Measurements from ENCODE around the gene TOMM7. TPM values are rescaled to one million over a fixed set of nuclear protein-coding genes. Genes with fewer than 3 reads are reported as not detected.

The TOMM7 gene
- total and polyA plus RNA-seq, 10 of the 15 experiments (the other 5 are each of a cell fraction or from before 2014, with no cell fraction given): 151 to 1,497 (median 322) TPM

- no peak for TF ChIP-seq CEBPZ (IDR thresholded peaks at IDR 0.05; ENCODE audit: low read depth, low read length)
- no peak for TF ChIP-seq POLR2AphosphoS5 (IDR thresholded peaks at IDR 0.05; ENCODE audit: low read length)
- no peak for TF ChIP-seq PBX3 (IDR thresholded peaks at IDR 0.05; ENCODE audit: insufficient replicate concordance, low read depth, low read length)
- no peak for TF ChIP-seq JUND (IDR thresholded peaks at IDR 0.05; ENCODE audit: low read depth, low read length)
- no peak for TF ChIP-seq HCFC1 (IDR thresholded peaks at IDR 0.05; ENCODE audit: low read length)
- TF ChIP-seq ZNF622 (IDR thresholded peaks at IDR 0.05): no peak
- TF ChIP-seq ATF3 (IDR thresholded peaks at IDR 0.05; ENCODE audit: borderline replicate concordance, extremely low read depth, low read depth, low read length): no peak
- TF ChIP-seq IRF5 (IDR thresholded peaks at IDR 0.05; ENCODE audit: borderline replicate concordance): no peak
Measured at GRCh38 chr7:22771872-22772228, 50.8 kb downstream of the TOMM7 start (continued).
